Cardiac muscle cell (in vitro differentiated cells and primary cell): ENCODE results near the gene MAEL. TPM values are rescaled to one million over a fixed set of nuclear protein-coding genes. Genes with fewer than 3 reads are reported as not detected.

ENCODE experiments used
- DNase-seq, 2 donors: peaks; one replicate each; pipeline versions ENCODE4 v3.0.0 to v3.0.0-alpha.2; 2010 to 2017; ENCODE audit warnings: low read depth in 1 of 2, low spot score in 1 of 2
- H3K27ac ChIP-seq: fragments of 200-600 bp; sonication (generic); 2 replicates; pipeline ENCODE4 v1.5.1; 2016
- H3K27me3 ChIP-seq: fragments of 200-600 bp; sonication (generic); 2 replicates; pipeline ENCODE4 v1.6.0; 2016; ENCODE audit warnings: control low read depth
- H3K36me3 ChIP-seq: fragments of 200-600 bp; sonication (generic); 2 replicates; pipeline ENCODE4 v1.5.1; 2016; ENCODE audit warnings: control low read depth
- H3K4me1 ChIP-seq: fragments of 200-600 bp; sonication (generic); 2 replicates; pipeline ENCODE4 v1.8.1; 2017; ENCODE audit warnings: low read depth, mild to moderate bottlenecking, mixed run types
- H3K4me3 ChIP-seq: fragments of 200-600 bp; sonication (generic); 2 replicates; pipeline ENCODE4 v1.5.1; 2016; ENCODE audit warnings: mild to moderate bottlenecking
- H3K9me3 ChIP-seq: fragments of 200-600 bp; sonication (generic); 2 replicates; pipeline ENCODE4 v1.5.1; 2017; ENCODE audit warnings: low read depth, mild to moderate bottlenecking, control low read depth
- polyA plus RNA-seq: library from polyadenylated mRNA; unstranded; fragments of >200 nt; fragmentation: Nextera tagmentation; extraction: Ambion mirVana; gene quantifications from 2 replicates; pipeline ENCODE4 v1.2.1, GENCODE V29; 2016
- total RNA-seq: library from RNA; depleted of rRNA; stranded (reverse); fragments of >200 nt; gene quantifications from 2 replicates; pipeline ENCODE4 v1.2.3, GENCODE V29; 2016
- TF ChIP-seq, protein P1 (sequence below): IDR thresholded peaks from 2 replicates; pipeline ENCODE4 v1.5.1; 2012; ENCODE audit warnings: low read depth, mild to moderate bottlenecking, low read length

Gene MAEL
- total RNA-seq (0.11 and 0.63 TPM in 2 replicates), polyA plus RNA-seq (0.79 and 2.5 TPM in 2 replicates)

DNA sequence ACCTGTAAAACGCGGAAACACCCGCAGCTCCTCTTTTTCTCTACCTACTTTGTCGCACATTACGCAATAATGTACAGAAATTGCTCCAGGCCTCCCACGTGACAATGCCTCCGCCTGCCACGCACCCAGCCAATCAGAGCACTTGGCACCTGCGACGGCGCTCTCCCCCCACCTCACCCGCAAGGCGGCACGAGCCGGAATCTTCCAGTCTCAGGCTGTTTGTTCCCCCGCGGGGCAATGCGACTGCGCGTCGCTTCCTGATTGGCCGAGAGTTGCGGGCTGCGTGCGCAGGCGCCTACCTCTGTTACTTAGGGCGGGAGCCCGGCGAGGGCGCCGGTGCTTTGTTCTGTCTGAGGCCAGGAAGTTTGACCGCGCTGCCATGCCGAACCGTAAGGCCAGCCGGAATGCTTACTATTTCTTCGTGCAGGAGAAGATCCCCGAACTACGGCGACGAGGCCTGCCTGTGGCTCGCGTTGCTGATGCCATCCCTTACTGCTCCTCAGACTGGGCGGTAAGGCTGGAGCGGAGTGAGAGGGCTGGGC, at the start of gene MAEL:
TSS of gene MAEL (plus strand) at position 307 of the 542 bp plus-strand sequence. CDS start at position 380, 73 bp downstream.
- DNase-seq, result no peak
- peaks cover 12% of the 10 kb centered on the region for H3K4me1 ChIP-seq
- TF ChIP-seq, protein P1, sequence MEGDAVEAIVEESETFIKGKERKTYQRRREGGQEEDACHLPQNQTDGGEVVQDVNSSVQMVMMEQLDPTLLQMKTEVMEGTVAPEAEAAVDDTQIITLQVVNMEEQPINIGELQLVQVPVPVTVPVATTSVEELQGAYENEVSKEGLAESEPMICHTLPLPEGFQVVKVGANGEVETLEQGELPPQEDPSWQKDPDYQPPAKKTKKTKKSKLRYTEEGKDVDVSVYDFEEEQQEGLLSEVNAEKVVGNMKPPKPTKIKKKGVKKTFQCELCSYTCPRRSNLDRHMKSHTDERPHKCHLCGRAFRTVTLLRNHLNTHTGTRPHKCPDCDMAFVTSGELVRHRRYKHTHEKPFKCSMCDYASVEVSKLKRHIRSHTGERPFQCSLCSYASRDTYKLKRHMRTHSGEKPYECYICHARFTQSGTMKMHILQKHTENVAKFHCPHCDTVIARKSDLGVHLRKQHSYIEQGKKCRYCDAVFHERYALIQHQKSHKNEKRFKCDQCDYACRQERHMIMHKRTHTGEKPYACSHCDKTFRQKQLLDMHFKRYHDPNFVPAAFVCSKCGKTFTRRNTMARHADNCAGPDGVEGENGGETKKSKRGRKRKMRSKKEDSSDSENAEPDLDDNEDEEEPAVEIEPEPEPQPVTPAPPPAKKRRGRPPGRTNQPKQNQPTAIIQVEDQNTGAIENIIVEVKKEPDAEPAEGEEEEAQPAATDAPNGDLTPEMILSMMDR, result no peak

DNA sequence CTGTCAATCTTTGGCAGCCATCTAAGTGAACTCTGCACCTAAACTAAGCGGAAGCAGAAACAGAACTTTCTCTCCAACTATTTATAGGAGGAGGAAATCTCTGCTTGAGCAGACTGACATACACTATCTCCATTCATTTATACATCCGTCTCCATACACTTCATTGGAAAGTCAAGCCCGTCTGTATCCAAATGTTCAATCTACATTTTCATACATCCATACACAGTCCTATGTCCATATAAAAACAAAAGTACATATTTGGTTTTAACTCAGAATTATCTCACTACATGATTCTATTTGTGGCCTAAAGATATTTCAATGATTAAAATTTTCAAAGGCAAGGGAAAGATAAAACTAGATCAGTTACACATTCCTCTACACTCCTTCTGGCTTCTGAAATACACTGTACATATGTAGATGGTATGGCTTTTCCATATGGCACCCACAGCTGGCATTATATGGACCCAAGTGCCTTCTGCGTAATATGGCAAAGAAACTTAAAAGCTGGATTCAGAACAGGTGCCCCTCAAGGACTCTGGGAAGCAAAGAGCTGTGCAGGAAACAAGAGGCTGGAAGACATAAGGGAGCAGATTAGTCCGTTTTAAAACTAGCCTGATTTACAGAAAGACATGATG, 49.2 kb upstream of the MAEL start:
- no peak overlapping the region for H3K4me3 ChIP-seq
- no peak for DNase-seq
- no peak overlapping the region for H3K27ac ChIP-seq
- H3K9me3 ChIP-seq, result no peaks in the 10 kb centered on the region
- H3K4me1 ChIP-seq, result no peaks in the 10 kb centered on the region
- TF ChIP-seq, protein P1, result no peak
- no peaks in the 10 kb centered on the region for H3K36me3 ChIP-seq
- H3K27me3 ChIP-seq, result no peaks in the 10 kb centered on the region

More for the DNA sequence above, at the start of gene MAEL:
- Histone ChIP-seq H3K4me3 (no peak within 1 kb of the TSS), H3K27me3 (peaks cover 2% of the 10 kb centered on the region), H3K27ac (no peak within 1 kb of the TSS), H3K36me3 (no peaks in the 10 kb centered on the region), H3K9me3 (no peaks in the 10 kb centered on the region)

DNA sequence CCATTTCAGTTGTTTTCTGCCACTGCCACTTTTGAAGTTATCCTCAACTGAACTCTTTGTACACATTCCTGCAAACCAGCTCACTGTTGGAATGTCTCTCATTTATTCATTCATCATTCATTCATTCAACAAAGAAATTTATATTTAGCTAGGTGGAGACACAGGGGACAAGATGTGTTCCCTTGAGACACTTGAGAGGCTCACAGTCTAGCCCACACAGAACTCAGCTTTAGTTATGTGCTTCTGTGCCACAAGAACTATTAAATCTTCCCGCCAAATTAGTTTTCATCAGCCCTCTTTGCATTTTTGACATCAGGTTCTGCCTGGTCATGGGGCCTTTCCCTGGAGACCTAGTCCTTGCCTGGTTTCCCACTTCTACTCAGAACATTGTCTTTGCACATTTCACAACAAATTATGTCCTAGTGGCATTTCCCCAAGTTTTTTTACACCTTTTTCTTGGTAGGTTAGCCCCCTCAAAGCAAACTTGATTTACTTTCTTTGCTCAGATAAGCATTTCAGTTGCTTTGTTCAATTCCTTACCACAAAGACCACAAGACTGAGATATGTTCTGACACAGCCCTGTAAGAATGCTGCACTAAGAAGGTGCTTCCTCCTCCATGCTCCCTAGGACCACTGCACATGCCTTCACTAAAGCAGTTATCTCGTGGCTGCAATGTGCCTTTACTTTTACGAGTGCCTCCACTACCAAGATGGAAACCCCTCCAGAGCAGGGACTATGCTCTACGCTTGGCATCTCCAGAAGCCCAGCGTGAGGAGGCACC, 44.7 kb upstream of the MAEL start:
- Histone ChIP-seq H3K4me3 (no peak overlapping the region), H3K27ac (no peak overlapping the region), H3K36me3 (no peaks in the 10 kb centered on the region), H3K27me3 (peaks cover 28% of the 10 kb centered on the region), H3K9me3 (no peaks in the 10 kb centered on the region), H3K4me1 (no peaks in the 10 kb centered on the region)
- TF ChIP-seq, protein P1, result no peak
- DNase-seq, result peak in 1 of 2 donors; percentile 73

DNA sequence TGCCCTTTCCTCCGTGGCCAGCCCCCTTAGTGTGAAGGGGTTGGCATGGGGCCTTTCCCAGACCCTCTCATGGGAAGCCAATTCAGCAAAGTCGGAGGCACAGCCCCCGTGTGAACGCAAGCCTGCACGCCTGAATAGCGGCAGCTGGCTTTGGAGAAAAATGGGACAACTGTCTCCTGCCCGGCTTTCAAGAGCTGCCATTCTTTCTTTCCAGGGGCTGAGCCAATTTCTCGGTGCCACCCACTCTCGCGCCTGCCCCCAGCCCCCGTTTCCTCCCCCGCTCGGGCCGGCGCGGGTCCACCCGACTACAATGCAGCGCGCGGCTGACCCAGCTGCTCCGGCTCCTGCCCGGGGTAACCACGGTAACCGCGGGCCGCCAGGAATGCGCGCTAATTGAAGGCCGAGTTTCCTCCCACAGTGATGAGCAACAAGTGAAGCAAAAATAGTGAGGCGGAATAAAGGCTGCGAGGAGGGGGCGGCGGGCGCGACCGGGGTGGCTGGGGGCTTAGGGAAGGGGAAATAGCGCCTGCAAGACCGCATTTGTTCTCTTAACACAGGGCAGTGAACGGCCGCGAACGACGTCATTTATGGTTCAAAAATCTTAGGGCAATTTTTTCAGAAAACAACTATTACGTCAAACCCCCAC, 41.6 kb upstream of the MAEL start:
- Histone ChIP-seq H3K36me3 (no peaks in the 10 kb centered on the region), H3K4me1 (no peaks in the 10 kb centered on the region), H3K27me3 (peaks cover 28% of the 10 kb centered on the region), H3K9me3 (no peaks in the 10 kb centered on the region), H3K4me3 (peak overlapping the region; percentile 20), H3K27ac (no peak overlapping the region)
- peak; percentile 69 to 77 for DNase-seq
- TF ChIP-seq, protein P1, result no peak

DNA sequence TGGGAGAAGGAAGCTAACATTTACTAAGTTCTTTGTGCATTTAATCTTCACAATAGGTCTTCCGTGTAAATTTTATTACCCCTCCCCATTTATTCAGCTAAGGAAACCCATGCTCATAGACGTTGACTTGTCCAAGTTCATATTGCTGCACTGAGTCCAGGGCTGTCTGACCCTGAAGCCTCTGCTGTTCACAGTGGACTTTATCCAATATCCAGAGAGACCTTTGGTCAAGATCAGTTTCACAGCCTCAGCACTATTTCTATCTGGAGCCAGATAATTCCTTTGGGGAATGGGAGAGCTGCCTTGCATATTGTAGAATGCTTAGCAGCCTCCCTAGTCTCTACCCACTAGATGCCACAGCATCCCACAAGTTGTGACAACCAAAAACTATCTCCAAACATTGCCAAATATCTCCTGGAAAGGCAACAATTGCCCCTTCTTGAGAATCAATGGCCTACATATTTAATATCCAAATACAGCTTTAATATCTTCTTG, 40.2 kb upstream of the MAEL start:
- Histone ChIP-seq H3K36me3 (no peaks in the 10 kb centered on the region), H3K27me3 (peaks cover 28% of the 10 kb centered on the region), H3K9me3 (no peaks in the 10 kb centered on the region), H3K27ac (no peak overlapping the region), H3K4me3 (no peak overlapping the region), H3K4me1 (no peaks in the 10 kb centered on the region)
- TF ChIP-seq, protein P1, result no peak
- no peak for DNase-seq
